Suprapubic skin (tissue), 4 donors: Measurements from ENCODE around the gene DTNA. TPM values are rescaled to one million over a fixed set of nuclear protein-coding genes. Genes with fewer than 3 reads are reported as not detected.

ENCODE experiments used
- DNase-seq, 2 donors: peaks; one replicate each; pipeline ENCODE4 v3.0.0-alpha.2; 2019; ENCODE audit warnings: low spot score in 2 of 2
- H3K27ac ChIP-seq: fragments of 200-600 bp; sonication (generic); one replicate; pipeline ENCODE4 v1.5.1; 2019
- H3K27me3 ChIP-seq: fragments of 200-600 bp; sonication (generic); one replicate; pipeline ENCODE4 v1.5.1; 2019
- H3K36me3 ChIP-seq: fragments of 200-600 bp; sonication (generic); one replicate; pipeline ENCODE4 v1.5.1; 2019
- H3K4me1 ChIP-seq: fragments of 200-600 bp; sonication (generic); one replicate; pipeline ENCODE4 v1.5.1; 2019
- H3K4me3 ChIP-seq: fragments of 200-600 bp; sonication (generic); one replicate; pipeline ENCODE4 v1.5.1; 2019; ENCODE audit warnings: mild to moderate bottlenecking
- H3K9me3 ChIP-seq: fragments of 200-600 bp; sonication (generic); one replicate; pipeline ENCODE4 v1.5.1; 2019
- CTCF ChIP-seq, 2 donors: fragments of 200-600 bp in 1 of 2; fragments of 450-650 bp in 1 of 2; sonication (generic) in 1 of 2; IDR thresholded peaks; one replicate each; pipeline ENCODE4 v1.5.1; 2016 to 2019; ENCODE audit warnings: antibody characterized with exemption in 2 of 2, mild to moderate bottlenecking in 1 of 2, moderate library complexity in 1 of 2
- EP300 ChIP-seq: sonication (generic); formaldehyde crosslinking; IDR thresholded peaks from one replicate; pipeline ENCODE4 v1.6.1; 2017; ENCODE audit warnings: antibody characterized with exemption
- POLR2A ChIP-seq, 2 donors: fragments of 450-650 bp; IDR thresholded peaks; one replicate each; pipeline ENCODE4 v1.6.1; 2017; ENCODE audit warnings: antibody characterized with exemption in 2 of 2, mild to moderate bottlenecking in 2 of 2, moderate library complexity in 2 of 2
- POLR2AphosphoS5 ChIP-seq, 3 donors: sonication (generic); formaldehyde crosslinking; IDR thresholded peaks; one replicate each; pipeline ENCODE4 v1.6.1; 2017; ENCODE audit warnings: antibody characterized with exemption in 3 of 3
- WGBS: methylation state at CpG from one replicate; pipeline ENCODE4 v1.1.5; 2018; 5-methylcytosine and 5-hydroxymethylcytosine counted together
- total RNA-seq, 4 donors: library from RNA; depleted of rRNA; stranded (reverse); fragments of >200 nt; gene quantifications; one replicate each; pipeline ENCODE4 v1.1.0, GENCODE V29; 2016

DTNA gene
- total RNA-seq, 4 donors from 2014 or later: 3.0 to 15.9 (median 5.1) TPM

- 67% methylated on average over 2 of the region's 2 CpGs for WGBS
- TF ChIP-seq POLR2AphosphoS5 (IDR thresholded peaks at IDR 0.05) (no peak), CTCF (IDR thresholded peaks at IDR 0.05) (no peak), POLR2A (IDR thresholded peaks at IDR 0.05) (no peak), EP300 (no peak)
- no peaks in the 10 kb centered on the region for H3K4me1 ChIP-seq
- no peak for DNase-seq
- H3K27ac ChIP-seq: no peak overlapping the region
- no peaks in the 10 kb centered on the region for H3K36me3 ChIP-seq
- H3K27me3 ChIP-seq: no peaks in the 10 kb centered on the region
- H3K4me3 ChIP-seq: no peak overlapping the region
- no peaks in the 10 kb centered on the region for H3K9me3 ChIP-seq
Measured at GRCh38 chr18:34840256-34840826, 130.2 kb downstream of the DTNA start.

GRCh38 chr18:34841891-34842290 is 131.8 kb downstream of the DTNA start:
- no peak for DNase-seq
- Histone ChIP-seq H3K36me3 (no peaks in the 10 kb centered on the region), H3K4me1 (no peaks in the 10 kb centered on the region), H3K27me3 (no peaks in the 10 kb centered on the region), H3K4me3 (no peak overlapping the region), H3K27ac (no peak overlapping the region), H3K9me3 (no peaks in the 10 kb centered on the region)
- TF ChIP-seq POLR2A (IDR thresholded peaks at IDR 0.05) (no peak), EP300 (no peak), CTCF (IDR thresholded peaks at IDR 0.05) (no peak), POLR2AphosphoS5 (IDR thresholded peaks at IDR 0.05) (no peak)

- H3K4me1 ChIP-seq: no peaks in the 10 kb centered on the region
- H3K9me3 ChIP-seq: no peaks in the 10 kb centered on the region
- 85% methylated on average over 1 of the region's 1 CpG for WGBS
- TF ChIP-seq POLR2AphosphoS5 (IDR thresholded peaks at IDR 0.05): no peak
- TF ChIP-seq CTCF (IDR thresholded peaks at IDR 0.05): no peak
- TF ChIP-seq EP300: no peak
- TF ChIP-seq POLR2A (IDR thresholded peaks at IDR 0.05): no peak
- no peaks in the 10 kb centered on the region for H3K27me3 ChIP-seq
- H3K36me3 ChIP-seq: no peaks in the 10 kb centered on the region
- no peak overlapping the region for H3K4me3 ChIP-seq
- DNase-seq: no peak
- H3K27ac ChIP-seq: no peak overlapping the region
Measured at GRCh38 chr18:34844072-34844471, 134.0 kb downstream of the DTNA start.

DNA sequence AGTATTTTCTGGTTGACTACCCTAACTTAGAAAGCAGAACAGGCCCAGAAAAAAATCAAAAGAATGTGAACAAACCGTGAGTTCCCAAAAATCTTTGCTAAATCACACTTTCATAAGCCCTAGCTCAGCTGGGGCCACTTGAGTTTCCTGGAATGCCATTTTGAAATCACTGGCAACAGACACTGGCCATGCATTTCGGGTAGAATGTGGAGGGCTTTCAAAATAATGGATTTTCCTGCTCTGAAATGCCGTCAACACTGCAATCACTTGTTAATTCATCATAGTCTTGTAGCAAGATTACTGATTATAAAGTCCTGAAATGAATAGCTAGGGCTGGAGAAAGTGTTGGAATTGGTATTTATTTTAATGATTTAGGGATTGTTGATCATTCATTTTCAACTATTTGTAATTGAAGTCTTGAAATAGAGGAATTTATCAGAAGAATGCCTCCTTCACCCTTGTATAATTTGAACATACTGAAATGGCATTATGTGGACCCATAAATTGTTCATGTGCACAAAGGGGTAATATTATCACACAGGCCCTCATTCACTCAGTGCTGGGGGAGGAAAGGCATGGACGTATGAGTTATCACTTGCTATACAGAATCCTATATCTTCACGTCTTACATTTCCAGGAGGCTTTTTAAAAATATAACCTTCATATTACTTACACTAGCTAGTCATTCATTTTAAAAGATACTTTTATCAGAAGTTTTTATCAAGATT is 134.8 kb downstream of the DTNA start:
- no peaks in the 10 kb centered on the region for H3K4me1 ChIP-seq
- no peak for DNase-seq
- H3K27ac ChIP-seq: no peak overlapping the region
- no peaks in the 10 kb centered on the region for H3K36me3 ChIP-seq
- H3K27me3 ChIP-seq: no peaks in the 10 kb centered on the region
- H3K9me3 ChIP-seq: no peaks in the 10 kb centered on the region
- no peak for TF ChIP-seq CTCF (IDR thresholded peaks at IDR 0.05)
- no peak for TF ChIP-seq EP300
- no peak for TF ChIP-seq POLR2A (IDR thresholded peaks at IDR 0.05)
- no peak for TF ChIP-seq POLR2AphosphoS5 (IDR thresholded peaks at IDR 0.05)
- no peak overlapping the region for H3K4me3 ChIP-seq
- WGBS: 84% methylated on average over 5 of the region's 5 CpGs

- Histone ChIP-seq H3K36me3 (no peaks in the 10 kb centered on the region), H3K9me3 (no peaks in the 10 kb centered on the region), H3K4me1 (no peaks in the 10 kb centered on the region), H3K4me3 (no peak overlapping the region), H3K27me3 (no peaks in the 10 kb centered on the region), H3K27ac (no peak overlapping the region)
- TF ChIP-seq EP300 (no peak), CTCF (IDR thresholded peaks at IDR 0.05) (no peak), POLR2A (IDR thresholded peaks at IDR 0.05) (no peak), POLR2AphosphoS5 (IDR thresholded peaks at IDR 0.05) (no peak)
- DNase-seq: no peak
Measured at GRCh38 chr18:34847408-34847807, 137.3 kb downstream of the DTNA start.
